Lung (tissue), 12 donors: ENCODE results near the gene FRMD4A. TPM values are rescaled to one million over a fixed set of nuclear protein-coding genes. Genes with fewer than 3 reads are reported as not detected.

ENCODE experiments used
- ATAC-seq: fragments of 200-7000 bp; cut with Tn5 transposase; one replicate; pipeline ENCODE4 v1.9.1; 2020; ENCODE audit warnings: moderate number of reproducible peaks; ENCODE audit not compliant: insufficient read depth, low FRiP score
- DNase-seq, 3 donors: peaks; one replicate each; pipeline ENCODE4 v3.0.0-alpha.2; 2013 to 2017
- H3K27ac ChIP-seq, 2 donors: one replicate each; pipeline ENCODE4 v1.5.1; 2013; ENCODE audit warnings: mild to moderate bottlenecking in 2 of 2, moderate library complexity in 2 of 2, control low read depth in 1 of 2, inconsistent platforms in 1 of 2, low read depth in 1 of 2, low read length in 1 of 2
- H3K27me3 ChIP-seq, 3 donors: one replicate each; pipeline ENCODE4 v1.5.1; 2013; ENCODE audit warnings: low read length in 2 of 3; ENCODE audit not compliant: control insufficient read depth in 3 of 3, insufficient read depth in 3 of 3
- H3K36me3 ChIP-seq, 4 donors: one replicate each; pipeline ENCODE4 v1.5.1; 2013; ENCODE audit warnings: low read length in 4 of 4, mild to moderate bottlenecking in 1 of 4, moderate library complexity in 1 of 4; ENCODE audit not compliant: control insufficient read depth in 4 of 4, insufficient read depth in 4 of 4
- H3K4me1 ChIP-seq, 5 donors: one replicate each; pipeline ENCODE4 v1.5.1; 2013; ENCODE audit warnings: low read length in 5 of 5, mild to moderate bottlenecking in 2 of 5, moderate library complexity in 1 of 5; ENCODE audit not compliant: control insufficient read depth in 5 of 5, insufficient read depth in 5 of 5
- H3K4me3 ChIP-seq: one replicate; pipeline ENCODE4 v1.5.1; 2013; ENCODE audit warnings: mild to moderate bottlenecking, control low read depth, moderate library complexity
- H3K9ac ChIP-seq, 2 donors: one replicate each; pipeline ENCODE4 v1.5.1; 2013; ENCODE audit warnings: low read length in 2 of 2, control low read depth in 1 of 2; ENCODE audit not compliant: insufficient read depth in 1 of 2
- H3K9me3 ChIP-seq, 4 donors: one replicate each; pipeline ENCODE4 v1.5.1; 2013; ENCODE audit warnings: low read length in 3 of 4, mild to moderate bottlenecking in 1 of 4, moderate library complexity in 1 of 4; ENCODE audit not compliant: control insufficient read depth in 4 of 4, insufficient read depth in 3 of 4
- WGBS, 2 donors: extraction: QIAGEN DNeasy Blood & Tissue Kit; methylation state at CpG; one replicate each; pipeline ENCODE4 v1.1.7; 2013; 5-methylcytosine and 5-hydroxymethylcytosine counted together
- polyA plus RNA-seq, 2 donors: library from polyadenylated mRNA; stranded (reverse); fragments of 200-250 nt; gene quantifications; one replicate each; pipeline ENCODE4 v1.2.1, GENCODE V29; 2013
- total RNA-seq, 2 donors: library from RNA; depleted of rRNA in 1 of 2; stranded (reverse); fragments of >200 nt in 1 of 2; gene quantifications; one replicate each; pipeline ENCODE4 v1.2.1, GENCODE V29; 2014 to 2021
- TF ChIP-seq, protein P1 (sequence below): IDR thresholded peaks from 2 replicates; pipeline ENCODE4 v1.5.1; 2012; ENCODE audit warnings: mild to moderate bottlenecking; ENCODE audit errors: control extremely low read depth, extremely low read depth
- donor health status: control.
- donor health status: control.
- donor health status: Bipolar disorder and iron deficiency.
- donor health status: healthy.
- donor health status: DM: yes; HTN: yes; CAD: no.

Gene FRMD4A
- total and polyA plus RNA-seq, 4 donors, result 12.0 to 64.5 (median 29.3) TPM

DNA sequence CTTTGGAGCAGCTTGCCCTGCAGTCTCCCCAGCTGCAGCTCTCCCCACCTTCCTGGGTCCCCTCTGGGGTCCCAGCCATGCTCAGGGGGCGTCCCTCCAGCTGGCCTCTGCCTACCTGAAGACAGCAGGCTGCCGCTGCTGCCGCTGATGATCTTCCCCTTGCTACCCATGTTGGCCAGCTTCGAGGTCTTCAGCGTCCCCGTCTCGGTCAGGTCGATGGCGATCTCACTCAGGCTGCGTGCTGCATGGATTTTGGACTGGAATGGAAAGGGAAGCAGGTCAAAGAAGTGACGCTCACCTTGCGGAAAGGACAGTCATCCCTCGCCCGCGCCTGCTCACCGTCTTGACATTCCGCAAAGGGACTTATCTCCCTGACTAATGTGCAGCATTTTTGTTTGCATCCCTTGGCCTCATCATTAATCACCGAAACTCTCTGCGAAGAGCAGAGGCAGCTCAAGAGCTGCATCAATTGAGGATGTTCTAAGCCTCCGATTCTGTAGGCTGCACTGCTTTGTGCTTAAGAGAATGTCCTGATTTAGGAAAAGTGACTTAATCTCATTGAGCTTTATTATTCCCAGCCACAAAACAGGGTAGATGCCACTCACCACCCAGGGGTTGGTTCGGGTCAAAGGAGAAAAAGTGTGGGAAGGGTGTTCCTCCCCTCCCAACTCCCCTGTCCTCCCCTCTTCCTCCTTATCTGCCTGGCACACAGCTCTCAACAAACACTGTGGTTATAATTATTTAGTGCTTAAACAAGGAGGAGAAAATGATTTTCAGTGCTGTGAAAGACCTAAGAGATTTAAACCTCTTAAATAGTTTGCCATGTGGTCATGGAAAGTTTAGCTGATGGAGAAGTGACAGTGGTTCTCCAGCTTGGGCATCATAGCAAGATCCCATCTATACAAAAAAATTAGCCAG is 636.7 kb downstream of the FRMD4A start:
- WGBS, 2 donors, result 90 to 92% methylated on average over 21 of the region's 21 CpGs
- TF ChIP-seq, protein P1, sequence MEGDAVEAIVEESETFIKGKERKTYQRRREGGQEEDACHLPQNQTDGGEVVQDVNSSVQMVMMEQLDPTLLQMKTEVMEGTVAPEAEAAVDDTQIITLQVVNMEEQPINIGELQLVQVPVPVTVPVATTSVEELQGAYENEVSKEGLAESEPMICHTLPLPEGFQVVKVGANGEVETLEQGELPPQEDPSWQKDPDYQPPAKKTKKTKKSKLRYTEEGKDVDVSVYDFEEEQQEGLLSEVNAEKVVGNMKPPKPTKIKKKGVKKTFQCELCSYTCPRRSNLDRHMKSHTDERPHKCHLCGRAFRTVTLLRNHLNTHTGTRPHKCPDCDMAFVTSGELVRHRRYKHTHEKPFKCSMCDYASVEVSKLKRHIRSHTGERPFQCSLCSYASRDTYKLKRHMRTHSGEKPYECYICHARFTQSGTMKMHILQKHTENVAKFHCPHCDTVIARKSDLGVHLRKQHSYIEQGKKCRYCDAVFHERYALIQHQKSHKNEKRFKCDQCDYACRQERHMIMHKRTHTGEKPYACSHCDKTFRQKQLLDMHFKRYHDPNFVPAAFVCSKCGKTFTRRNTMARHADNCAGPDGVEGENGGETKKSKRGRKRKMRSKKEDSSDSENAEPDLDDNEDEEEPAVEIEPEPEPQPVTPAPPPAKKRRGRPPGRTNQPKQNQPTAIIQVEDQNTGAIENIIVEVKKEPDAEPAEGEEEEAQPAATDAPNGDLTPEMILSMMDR, result no peak
- H3K27ac ChIP-seq, result no peak overlapping the region
- no peaks in the 10 kb centered on the region for H3K27me3 ChIP-seq
- ATAC-seq, result no peak
- H3K36me3 ChIP-seq, result peaks cover 15 to 41% (median 25%) of the 10 kb centered on the region in 4 donors
- no peak overlapping the region for H3K9ac ChIP-seq
- DNase-seq, result no peak
- peaks cover 0 to 10% (median 3%) of the 10 kb centered on the region in 5 donors for H3K4me1 ChIP-seq
- H3K4me3 ChIP-seq, result no peak overlapping the region
- H3K9me3 ChIP-seq, result no peaks in the 10 kb centered on the region

DNA sequence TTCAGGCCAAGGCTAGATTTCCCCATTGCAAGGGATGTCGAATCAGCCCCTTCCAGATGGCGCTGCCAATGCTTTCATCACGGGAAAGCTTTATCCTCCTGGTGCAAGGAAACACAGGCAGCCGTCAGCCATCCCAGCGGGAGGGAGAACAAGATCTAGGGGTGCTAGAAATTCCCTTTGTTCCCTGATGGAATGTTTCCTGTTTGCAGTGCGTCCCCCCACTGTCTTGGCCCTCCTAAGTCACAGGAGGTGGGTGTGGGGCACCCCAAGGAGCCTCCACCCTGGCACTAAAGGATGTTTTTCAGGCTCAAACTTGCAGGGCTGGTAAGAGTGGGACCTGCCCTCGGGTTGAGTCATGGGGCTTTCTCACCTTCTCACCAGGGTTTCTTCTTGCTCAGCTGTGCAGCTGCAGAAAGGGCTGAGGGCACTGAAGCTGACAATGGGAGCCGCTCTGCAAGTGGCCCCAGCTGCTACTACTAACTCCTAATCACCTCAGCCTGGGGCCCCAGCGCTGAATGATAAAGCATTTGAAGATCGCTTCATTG is 640.4 kb downstream of the FRMD4A start:
- ATAC-seq, result no peak
- Histone ChIP-seq H3K27ac (peak overlapping the region in 1 of 2 donors; percentile 2), H3K4me3 (no peak overlapping the region), H3K9ac (no peak overlapping the region), H3K27me3 (no peaks in the 10 kb centered on the region), H3K36me3 (peaks cover 12 to 30% (median 16%) of the 10 kb centered on the region in 4 donors), H3K9me3 (no peaks in the 10 kb centered on the region), H3K4me1 (peaks cover 1 to 11% (median 3%) of the 10 kb centered on the region in 5 donors)
- peak in 2 of 3 donors; percentile 32 to 57 for DNase-seq
- TF ChIP-seq, protein P1, result no peak
- 64 to 79% methylated on average over 10 of the region's 10 CpGs for WGBS, 2 donors

DNA sequence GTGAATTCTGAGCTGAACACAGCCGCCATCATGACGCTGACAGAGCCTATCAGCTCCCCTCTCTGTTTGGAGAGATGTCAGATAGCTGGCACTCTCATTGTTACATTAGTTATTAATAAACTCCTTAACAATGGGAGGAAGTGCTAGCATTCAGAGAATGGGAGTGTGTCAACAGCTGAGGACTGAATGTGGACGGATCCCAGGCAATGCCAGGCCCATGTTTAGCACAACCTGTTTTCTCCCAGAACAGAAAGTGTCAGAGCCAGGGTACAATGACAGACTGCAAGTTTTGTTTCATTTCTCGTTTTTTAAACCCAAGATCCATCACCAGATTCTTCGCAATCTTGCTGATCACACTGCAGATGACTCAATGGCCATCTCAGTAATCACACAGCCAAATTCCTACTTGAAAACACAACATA is 644.4 kb downstream of the FRMD4A start:
- H3K4me1 ChIP-seq, result peaks cover 4 to 26% (median 21%) of the 10 kb centered on the region in 5 donors
- peaks cover 4 to 7% (median 6%) of the 10 kb centered on the region in 4 donors for H3K36me3 ChIP-seq
- no peak overlapping the region for H3K9ac ChIP-seq
- H3K27me3 ChIP-seq, result no peaks in the 10 kb centered on the region
- peak overlapping the region; percentile 78 to 91 for H3K27ac ChIP-seq
- TF ChIP-seq, protein P1, result no peak
- no peak overlapping the region for H3K4me3 ChIP-seq
- WGBS, 2 donors, result 63 to 66% methylated on average over 5 of the region's 5 CpGs
- ATAC-seq (no peak), DNase-seq (peak in 1 of 3 donors; percentile 48)
- no peaks in the 10 kb centered on the region for H3K9me3 ChIP-seq
